Activated CD8-positive, alpha-beta memory T cell treated with anti-CD3 and anti-CD28 coated beads for 48 hours (primary cell): ENCODE results near the gene MN1.

Experiments
- DNase-seq, 3 experiments: peaks; one replicate each; pipeline ENCODE4 v3.0.0-alpha.2; 2020; ENCODE audit warnings: low read depth in 2 of 3, low spot score in 2 of 3

The MN1 gene

GRCh38 chr22:27800250-27801201 is 1.0 kb downstream of the MN1 start:
- DNase-seq: no peak

GRCh38 chr22:27799827-27800249 is 1.7 kb downstream of the MN1 start:
- no peak for DNase-seq

GRCh38 chr22:27799015-27799826 is 2.3 kb downstream of the MN1 start:
- no peak for DNase-seq

- DNase-seq: no peak
Measured at GRCh38 chr22:27798511-27799014, 3.0 kb downstream of the MN1 start.

GRCh38 chr22:27797520-27798391 is 3.8 kb downstream of the MN1 start:
- no peak for DNase-seq

GRCh38 chr22:27796829-27797519 is 4.6 kb downstream of the MN1 start:
- DNase-seq: no peak

- DNase-seq: no peak
Measured at GRCh38 chr22:27795696-27796517, 5.6 kb downstream of the MN1 start.

- DNase-seq: no peak
Measured at GRCh38 chr22:27795053-27795452, 6.5 kb downstream of the MN1 start.

- DNase-seq: no peak
Measured at GRCh38 chr22:27794226-27794625, 7.3 kb downstream of the MN1 start.

- no peak for DNase-seq
Measured at GRCh38 chr22:27793576-27793975, 8.0 kb downstream of the MN1 start.

GRCh38 chr22:27792452-27793161 is 8.9 kb downstream of the MN1 start:
- DNase-seq: no peak

GRCh38 chr22:27791859-27792241 is 9.7 kb downstream of the MN1 start:
- no peak for DNase-seq

- DNase-seq: no peak
Measured at GRCh38 chr22:27791159-27791858, 10.2 kb downstream of the MN1 start.

GRCh38 chr22:27790376-27791158 is 11.0 kb downstream of the MN1 start:
- no peak for DNase-seq

- DNase-seq: no peak
Measured at GRCh38 chr22:27788500-27789288, 12.9 kb downstream of the MN1 start.

- DNase-seq: no peak
Measured at GRCh38 chr22:27786965-27787364, 14.6 kb downstream of the MN1 start.
